Measurements from ENCODE around the gene MYPN.

Gene MYPN

GRCh38 chr10:68105820-68106219 is 3.5 kb upstream of the MYPN start:
- Histone ChIP-seq H3K23ac (ENCODE audit: low read length in 2 of 2) (no peak overlapping the region), H3K27ac (ENCODE audit: low read length, poor library complexity, severe bottlenecking) (peak overlapping the region; percentile 72), H3K4me1 (ENCODE audit: control insufficient read depth, insufficient read depth, low read depth, low read length) (peaks cover 3% of the 10 kb centered on the region), H3K18ac (ENCODE audit: low read depth in 1 of 2, low read length in 2 of 2) (peak overlapping the region in 1 of 2 experiments; percentile 8), H2AK5ac (ENCODE audit: low read length, severe bottlenecking) (no peak overlapping the region), H3K27me3 (ENCODE audit: control insufficient read depth in 1 of 2, insufficient read depth in 1 of 2, low read length in 2 of 2) (no peaks in the 10 kb centered on the region), H2BK12ac (ENCODE audit: low read length in 2 of 2) (no peak overlapping the region), H3K14ac (ENCODE audit: low read length in 2 of 2) (no peak overlapping the region), H3K79me1 (replicated peaks; ENCODE audit: low read length, poor library complexity, severe bottlenecking) (no peaks in the 10 kb centered on the region), H3K36me3 (ENCODE audit: control insufficient read depth in 1 of 2, insufficient read depth in 2 of 2, low read depth in 1 of 2, low read length in 2 of 2) (no peaks in the 10 kb centered on the region), H2BK5ac (ENCODE audit: low read depth, low read length, poor library complexity, severe bottlenecking) (no peak overlapping the region), H2BK120ac (ENCODE audit: low read depth, low read length) (no peak overlapping the region), H3K4me3 (ENCODE audit: insufficient read depth in 1 of 2, low read depth in 1 of 2, low read length in 2 of 2) (no peak overlapping the region), H2BK15ac (ENCODE audit: low read depth, poor library complexity, severe bottlenecking) (no peak overlapping the region), H4K8ac (ENCODE audit: low read length) (no peak overlapping the region), H3K9ac (ENCODE audit: low read length) (no peak overlapping the region), H4K91ac (ENCODE audit: low read length) (no peak overlapping the region), H3K9me3 (ENCODE audit: control insufficient read depth, low read length) (no peaks in the 10 kb centered on the region), H3K4ac (ENCODE audit: low read depth in 1 of 2, low read length in 2 of 2) (no peak overlapping the region), H3K4me2 (ENCODE audit: low read length, poor library complexity, severe bottlenecking) (peak overlapping the region; percentile 57), H2AFZ (ENCODE audit: low read depth, low read length) (no peak overlapping the region)
- WGBS = 62% methylated on average over 3 of the region's 3 CpGs
- peak; percentile 43 for DNase-seq

DNA sequence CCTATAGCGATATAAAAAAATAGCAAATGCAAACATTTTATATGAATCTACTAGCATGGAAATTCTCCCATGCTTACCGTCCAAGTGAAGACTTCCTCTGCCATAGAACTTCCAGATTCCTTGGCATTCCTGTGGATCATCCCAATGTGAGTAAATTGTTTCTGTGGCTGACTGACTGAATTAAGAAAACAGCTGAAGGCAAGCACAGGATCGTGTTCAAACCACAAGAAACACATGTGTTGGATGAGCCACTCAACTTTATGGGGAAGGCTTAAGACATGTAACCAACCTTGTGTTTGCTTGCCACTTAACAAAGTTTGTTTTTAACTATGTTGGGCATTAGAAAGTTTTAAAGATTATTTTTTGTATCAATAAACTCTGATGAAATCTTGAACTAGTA is 2.6 kb upstream of the MYPN start:
- DNase-seq = peak; percentile 75
- Histone ChIP-seq H3K4me3 (ENCODE audit: insufficient read depth in 1 of 2, low read depth in 1 of 2, low read length in 2 of 2) (no peak overlapping the region), H3K9me3 (ENCODE audit: control insufficient read depth, low read length) (no peaks in the 10 kb centered on the region), H2BK15ac (ENCODE audit: low read depth, poor library complexity, severe bottlenecking) (no peak overlapping the region), H2AFZ (ENCODE audit: low read depth, low read length) (no peak overlapping the region), H2BK120ac (ENCODE audit: low read depth, low read length) (no peak overlapping the region), H3K23ac (ENCODE audit: low read length in 2 of 2) (no peak overlapping the region), H3K79me1 (replicated peaks; ENCODE audit: low read length, poor library complexity, severe bottlenecking) (no peaks in the 10 kb centered on the region), H3K4me1 (ENCODE audit: control insufficient read depth, insufficient read depth, low read depth, low read length) (peaks cover 3% of the 10 kb centered on the region), H3K4ac (ENCODE audit: low read depth in 1 of 2, low read length in 2 of 2) (no peak overlapping the region), H2BK12ac (ENCODE audit: low read length in 2 of 2) (no peak overlapping the region), H3K36me3 (ENCODE audit: control insufficient read depth in 1 of 2, insufficient read depth in 2 of 2, low read depth in 1 of 2, low read length in 2 of 2) (no peaks in the 10 kb centered on the region), H3K27me3 (ENCODE audit: control insufficient read depth in 1 of 2, insufficient read depth in 1 of 2, low read length in 2 of 2) (no peaks in the 10 kb centered on the region), H3K4me2 (ENCODE audit: low read length, poor library complexity, severe bottlenecking) (no peak overlapping the region), H4K8ac (ENCODE audit: low read length) (no peak overlapping the region), H3K14ac (ENCODE audit: low read length in 2 of 2) (no peak overlapping the region), H2BK5ac (ENCODE audit: low read depth, low read length, poor library complexity, severe bottlenecking) (no peak overlapping the region), H3K27ac (ENCODE audit: low read length, poor library complexity, severe bottlenecking) (peak overlapping the region; percentile 53), H3K9ac (ENCODE audit: low read length) (no peak overlapping the region), H2AK5ac (ENCODE audit: low read length, severe bottlenecking) (no peak overlapping the region), H3K18ac (ENCODE audit: low read depth in 1 of 2, low read length in 2 of 2) (no peak overlapping the region), H4K91ac (ENCODE audit: low read length) (no peak overlapping the region)
- 55% methylated on average over 2 of the region's 3 CpGs for WGBS

- H2AK5ac ChIP-seq (ENCODE audit: low read length, severe bottlenecking) = no peak overlapping the region
Measured at GRCh38 chr10:68107651-68108050, 1.6 kb upstream of the MYPN start.

GRCh38 chr10:68108051-68108450 is 1.2 kb upstream of the MYPN start:
- no peak overlapping the region for H3K27ac ChIP-seq (ENCODE audit: low read length, poor library complexity, severe bottlenecking)
- H3K79me1 ChIP-seq (replicated peaks; ENCODE audit: low read length, poor library complexity, severe bottlenecking) = no peaks in the 10 kb centered on the region
- no peak overlapping the region for H4K91ac ChIP-seq (ENCODE audit: low read length)
- peaks cover 3% of the 10 kb centered on the region for H3K4me1 ChIP-seq (ENCODE audit: control insufficient read depth, insufficient read depth, low read depth, low read length)
- no peak overlapping the region for H3K14ac ChIP-seq (ENCODE audit: low read length in 2 of 2)
- no peak overlapping the region for H2AFZ ChIP-seq (ENCODE audit: low read depth, low read length)
- H2BK12ac ChIP-seq (ENCODE audit: low read length in 2 of 2) = no peak overlapping the region
- H3K36me3 ChIP-seq (ENCODE audit: control insufficient read depth in 1 of 2, insufficient read depth in 2 of 2, low read depth in 1 of 2, low read length in 2 of 2) = no peaks in the 10 kb centered on the region
- WGBS = 83% methylated on average over 2 of the region's 3 CpGs
- no peak overlapping the region for H3K4me3 ChIP-seq (ENCODE audit: insufficient read depth in 1 of 2, low read depth in 1 of 2, low read length in 2 of 2)
- no peak overlapping the region for H3K4me2 ChIP-seq (ENCODE audit: low read length, poor library complexity, severe bottlenecking)
- no peak overlapping the region for H3K18ac ChIP-seq (ENCODE audit: low read depth in 1 of 2, low read length in 2 of 2)
- H2BK120ac ChIP-seq (ENCODE audit: low read depth, low read length) = no peak overlapping the region
- no peak overlapping the region for H2AK5ac ChIP-seq (ENCODE audit: low read length, severe bottlenecking)
- no peak overlapping the region for H2BK5ac ChIP-seq (ENCODE audit: low read depth, low read length, poor library complexity, severe bottlenecking)
- DNase-seq = no peak
- no peaks in the 10 kb centered on the region for H3K27me3 ChIP-seq (ENCODE audit: control insufficient read depth in 1 of 2, insufficient read depth in 1 of 2, low read length in 2 of 2)
- no peaks in the 10 kb centered on the region for H3K9me3 ChIP-seq (ENCODE audit: control insufficient read depth, low read length)
- no peak overlapping the region for H3K9ac ChIP-seq (ENCODE audit: low read length)
- no peak overlapping the region for H3K23ac ChIP-seq (ENCODE audit: low read length in 2 of 2)
- no peak overlapping the region for H4K8ac ChIP-seq (ENCODE audit: low read length)
- H3K4ac ChIP-seq (ENCODE audit: low read depth in 1 of 2, low read length in 2 of 2) = no peak overlapping the region
- no peak overlapping the region for H2BK15ac ChIP-seq (ENCODE audit: low read depth, poor library complexity, severe bottlenecking)

More at GRCh38 chr10:68107651-68108050, 1.6 kb upstream of the MYPN start:
- H3K18ac ChIP-seq (ENCODE audit: low read depth in 1 of 2, low read length in 2 of 2) = no peak overlapping the region
- no peak overlapping the region for H3K9ac ChIP-seq (ENCODE audit: low read length)
- H3K4me1 ChIP-seq (ENCODE audit: control insufficient read depth, insufficient read depth, low read depth, low read length) = peaks cover 3% of the 10 kb centered on the region
- no peaks in the 10 kb centered on the region for H3K27me3 ChIP-seq (ENCODE audit: control insufficient read depth in 1 of 2, insufficient read depth in 1 of 2, low read length in 2 of 2)
- no peak overlapping the region for H3K4ac ChIP-seq (ENCODE audit: low read depth in 1 of 2, low read length in 2 of 2)
- no peak overlapping the region for H3K4me2 ChIP-seq (ENCODE audit: low read length, poor library complexity, severe bottlenecking)
- H3K27ac ChIP-seq (ENCODE audit: low read length, poor library complexity, severe bottlenecking) = no peak overlapping the region
- H4K91ac ChIP-seq (ENCODE audit: low read length) = no peak overlapping the region
- H3K36me3 ChIP-seq (ENCODE audit: control insufficient read depth in 1 of 2, insufficient read depth in 2 of 2, low read depth in 1 of 2, low read length in 2 of 2) = no peaks in the 10 kb centered on the region
- no peak overlapping the region for H2BK120ac ChIP-seq (ENCODE audit: low read depth, low read length)
- no peak overlapping the region for H2BK12ac ChIP-seq (ENCODE audit: low read length in 2 of 2)
- no peaks in the 10 kb centered on the region for H3K79me1 ChIP-seq (replicated peaks; ENCODE audit: low read length, poor library complexity, severe bottlenecking)
- no peak overlapping the region for H2BK15ac ChIP-seq (ENCODE audit: low read depth, poor library complexity, severe bottlenecking)
- WGBS = no CpG with 5 or more reads among the region's 1 CpG
- H3K4me3 ChIP-seq (ENCODE audit: insufficient read depth in 1 of 2, low read depth in 1 of 2, low read length in 2 of 2) = no peak overlapping the region
- H3K23ac ChIP-seq (ENCODE audit: low read length in 2 of 2) = no peak overlapping the region
- no peak overlapping the region for H2AFZ ChIP-seq (ENCODE audit: low read depth, low read length)
- no peak overlapping the region for H2BK5ac ChIP-seq (ENCODE audit: low read depth, low read length, poor library complexity, severe bottlenecking)
- H3K14ac ChIP-seq (ENCODE audit: low read length in 2 of 2) = no peak overlapping the region
- no peak overlapping the region for H4K8ac ChIP-seq (ENCODE audit: low read length)
- DNase-seq = no peak
- no peaks in the 10 kb centered on the region for H3K9me3 ChIP-seq (ENCODE audit: control insufficient read depth, low read length)
